MCF 10A (cell line): ENCODE data around the gene CLCN4. TPM values are rescaled to one million over a fixed set of nuclear protein-coding genes. Genes with fewer than 3 reads are reported as not detected.

Source experiments
- BruUV-seq: library from RNA; stranded (reverse); fragments of 400-500 nt; replicated peaks from 2 replicates; lab custom pipeline; 2021; lab: Mats Ljungman, UMichigan
- CTCF ChIA-PET: fragments of 300-600 bp; sonication (Branson Sonifier 250); formaldehyde crosslinking; extraction: SDS; loops from one replicate; lab custom pipeline; 2021; ENCODE audit warnings: antibody characterized with exemption, inconsistent platforms; lab: Yijun Ruan, JAX
- POLR2A ChIA-PET: fragments of 300-600, 350-650 bp; sonication (Branson Sonifier 250); formaldehyde crosslinking; extraction: SDS; loops from one replicate; lab custom pipeline; 2020; ENCODE audit warnings: antibody characterized with exemption, inconsistent platforms; lab: Yijun Ruan, JAX
- DNase-seq: peaks from one replicate; pipeline ENCODE4 v3.0.0-alpha.2; 2018; ENCODE audit not compliant: unreplicated experiment
- H3K27ac Mint-ChIP-seq: one replicate; pipeline ENCODE4 v1.8.0; 2022; ENCODE audit warnings: mild to moderate bottlenecking, low read depth, mixed read lengths; ENCODE audit not compliant: unreplicated experiment
- H3K27me3 Mint-ChIP-seq: one replicate; pipeline ENCODE4 v1.8.0; 2022; ENCODE audit warnings: mixed read lengths; ENCODE audit not compliant: insufficient read depth, unreplicated experiment
- H3K36me3 Mint-ChIP-seq: one replicate; pipeline ENCODE4 v1.8.0; 2022; ENCODE audit warnings: mild to moderate bottlenecking, moderate library complexity, mixed read lengths; ENCODE audit not compliant: insufficient read depth, unreplicated experiment
- H3K4me1 Mint-ChIP-seq: one replicate; pipeline ENCODE4 v1.8.0; 2022; ENCODE audit warnings: mixed read lengths; ENCODE audit not compliant: insufficient read depth, unreplicated experiment
- H3K4me3 Mint-ChIP-seq: one replicate; pipeline ENCODE4 v1.8.0; 2022; ENCODE audit warnings: mild to moderate bottlenecking, moderate library complexity, mixed read lengths; ENCODE audit not compliant: unreplicated experiment
- H3K9me3 Mint-ChIP-seq: one replicate; pipeline ENCODE4 v1.8.0; 2022; ENCODE audit warnings: mixed read lengths; ENCODE audit not compliant: unreplicated experiment
- CTCF ChIP-seq: fragments of 200-600 bp; IDR thresholded peaks from one replicate; pipeline ENCODE4 v1.8.0; 2022; ENCODE audit warnings: antibody characterized with exemption, mild to moderate bottlenecking; ENCODE audit not compliant: unreplicated experiment
- intact Hi-C: fragments of 100-400 bp; cut with micrococcal nuclease; formaldehyde crosslinking; loops from 2 replicates; pipeline ENCODE4 v1.14.1; 2022
- total RNA-seq: library from RNA; stranded (reverse); gene quantifications from 2 replicates; pipeline ENCODE4 v1.2.3, GENCODE V29; 2022

The CLCN4 gene
- total RNA-seq, 1 experiment from 2014 or later = 7.3 TPM

GRCh38 chrX:10278716-10279115 is 121.9 kb downstream of the CLCN4 start:
- no peaks in the 10 kb centered on the region for H3K4me1 Mint-ChIP-seq
- POLR2A ChIA-PET = no interaction called here
- H3K4me3 Mint-ChIP-seq = no peak overlapping the region
- no peaks in the 10 kb centered on the region for H3K9me3 Mint-ChIP-seq
- intact Hi-C loops = no loop called here
- no peak for DNase-seq
- TF ChIP-seq CTCF = no peak
- H3K36me3 Mint-ChIP-seq = peaks cover 5% of the 10 kb centered on the region
- peaks cover 15% of the 10 kb centered on the region for H3K27me3 Mint-ChIP-seq
- no TSS peak for BruUV-seq
- no peak overlapping the region for H3K27ac Mint-ChIP-seq
- CTCF ChIA-PET = interaction anchor here (1.1 kb wide), 1 partner anchor 88 kb away, joined by 3 read pairs; no protein-coding TSS in a partner anchor

GRCh38 chrX:10280071-10280470 is 123.3 kb downstream of the CLCN4 start:
- POLR2A ChIA-PET = interaction anchor here (0.6 kb wide), 1 partner anchor 499 kb away, joined by 5 read pairs; no protein-coding TSS in a partner anchor
- no TSS peak for BruUV-seq
- Mint-ChIP-seq H3K27me3 (peaks cover 15% of the 10 kb centered on the region), H3K4me3 (no peak overlapping the region), H3K27ac (no peak overlapping the region), H3K36me3 (peaks cover 6% of the 10 kb centered on the region), H3K4me1 (no peaks in the 10 kb centered on the region), H3K9me3 (no peaks in the 10 kb centered on the region)
- intact Hi-C loops = no loop called here
- CTCF ChIA-PET = interaction anchor here (0.7 kb wide), 1 partner anchor 405 kb away, joined by 3 read pairs; no protein-coding TSS in a partner anchor
- no peak for DNase-seq
- no peak for TF ChIP-seq CTCF

GRCh38 chrX:10282490-10282889 is 125.7 kb downstream of the CLCN4 start:
- no peak for TF ChIP-seq CTCF
- BruUV-seq = no TSS peak

GRCh38 chrX:10286195-10286594 is 129.4 kb downstream of the CLCN4 start:
- no peaks in the 10 kb centered on the region for H3K4me1 Mint-ChIP-seq
- H3K4me3 Mint-ChIP-seq = no peak overlapping the region
- POLR2A ChIA-PET = no interaction called here
- peaks cover 53% of the 10 kb centered on the region for H3K27me3 Mint-ChIP-seq
- DNase-seq = no peak
- H3K36me3 Mint-ChIP-seq = peaks cover 6% of the 10 kb centered on the region
- BruUV-seq = no TSS peak
- CTCF ChIA-PET = no interaction called here
- H3K27ac Mint-ChIP-seq = no peak overlapping the region
- intact Hi-C loops = no loop called here
- no peak for TF ChIP-seq CTCF
- no peaks in the 10 kb centered on the region for H3K9me3 Mint-ChIP-seq

More at GRCh38 chrX:10282490-10282889, 125.7 kb downstream of the CLCN4 start:
- DNase-seq = no peak
- Mint-ChIP-seq H3K9me3 (no peaks in the 10 kb centered on the region), H3K4me3 (no peak overlapping the region), H3K36me3 (peaks cover 6% of the 10 kb centered on the region), H3K27ac (no peak overlapping the region), H3K27me3 (peaks cover 29% of the 10 kb centered on the region), H3K4me1 (no peaks in the 10 kb centered on the region)
- ChIA-PET POLR2A (no interaction called here), CTCF (no interaction called here)
- intact Hi-C loops = no loop called here

Other genes with a start within 250 kb of the CLCN4 start
- gene CLDN34, start 189.6 kb upstream of the CLCN4 start, total RNA-seq = not detected in 2 replicates